ENCODE data around the gene TTC21B. TPM values are rescaled to one million over a fixed set of nuclear protein-coding genes. Genes with fewer than 3 reads are reported as not detected.
"Not testable (repeated sequence)": the region's sequence is repeated elsewhere in the genome, so short reads cannot be mapped to it uniquely, and the experiment has no call there.

TTC21B gene
- 24.1 and 32.2 TPM in 2 replicates for total RNA-seq

DNA sequence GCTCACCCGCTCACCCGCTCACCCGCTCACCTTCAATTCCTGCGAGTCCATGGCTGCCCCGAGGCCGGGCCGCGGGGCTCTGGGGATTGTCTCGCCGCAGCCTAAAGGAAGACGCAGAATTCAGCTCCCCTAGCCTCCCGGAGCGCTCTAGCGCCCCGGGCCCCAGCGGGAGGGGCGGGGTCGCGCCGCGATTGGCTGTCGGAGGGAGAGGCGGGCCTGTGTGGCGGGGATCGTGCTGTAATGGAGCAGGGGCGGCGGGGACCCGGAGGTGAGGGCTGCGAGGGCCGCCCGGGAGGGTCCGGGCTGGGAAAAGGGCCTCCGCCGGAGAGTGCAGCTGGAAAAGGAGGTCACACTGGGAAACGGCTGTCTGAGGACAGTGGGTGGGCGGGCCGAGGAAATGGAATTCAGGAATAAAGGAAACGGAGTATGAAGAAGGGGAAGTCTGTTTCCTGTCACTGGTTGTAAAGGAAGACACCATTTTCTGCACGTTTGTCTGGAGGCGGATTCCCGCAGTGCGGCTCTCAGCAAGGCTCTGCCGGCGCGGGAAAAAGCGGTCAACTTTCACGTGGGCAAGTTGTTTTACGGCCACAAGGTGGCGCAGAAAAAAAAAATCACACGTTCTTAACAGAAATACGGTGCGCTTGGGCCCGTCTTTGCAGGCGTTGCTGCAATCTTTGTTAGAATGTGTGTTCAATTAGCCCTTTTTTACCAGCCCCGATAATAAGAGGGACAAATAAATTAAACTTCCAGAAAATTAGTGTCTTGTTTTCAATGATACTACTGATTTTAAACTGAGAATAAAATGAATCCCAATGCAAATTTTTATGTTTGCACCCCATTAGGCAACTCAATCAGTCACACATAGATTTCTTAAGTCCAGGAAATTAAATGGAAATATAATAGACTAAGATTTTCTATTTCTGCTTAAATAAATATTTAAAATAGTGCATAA, at the start of gene TTC21B:
TSS of gene TTC21B (minus strand) at position 122 of the 952 bp plus-strand sequence. CDS start at position 51, 71 bp downstream.
- peak; percentile 86 for DNase-seq (ENCODE audit: low read depth)

- no peak for DNase-seq (ENCODE audit: low read depth)
Measured at GRCh38 chr2:166000401-166000800, 46.8 kb upstream of the TTC21B start.

- DNase-seq (ENCODE audit: low read depth), result no peak
Measured at GRCh38 chr2:165990846-165991245, 37.3 kb upstream of the TTC21B start.

GRCh38 chr2:165989851-165990250, 36.3 kb upstream of the TTC21B start:
- DNase-seq (ENCODE audit: low read depth), result no peak

DNA sequence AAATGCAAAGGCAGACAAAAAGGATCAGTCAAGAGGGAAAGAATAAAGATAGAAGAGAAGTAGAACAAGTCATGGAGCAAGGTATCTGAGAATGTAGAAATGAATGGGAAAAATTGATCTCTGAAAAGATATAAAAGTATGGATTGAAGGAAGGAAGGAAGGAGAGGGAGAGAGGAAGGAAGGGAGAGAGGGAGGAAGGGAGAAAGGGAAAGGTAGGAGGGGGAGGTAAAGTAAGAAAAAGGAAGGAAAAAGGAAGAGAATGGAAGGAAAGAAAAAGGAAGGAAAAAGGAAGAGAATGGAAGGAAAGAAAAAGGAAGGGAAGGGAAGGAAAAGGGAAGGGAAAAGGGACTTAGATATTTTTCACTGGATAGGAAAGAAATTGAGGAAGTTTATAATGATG, 31.5 kb upstream of the TTC21B start:
- DNase-seq (ENCODE audit: low read depth), result no peak

- DNase-seq (ENCODE audit: low read depth), result not testable (repeated sequence)
Measured at GRCh38 chr2:165972161-165972560, 18.6 kb upstream of the TTC21B start.

- DNase-seq (ENCODE audit: low read depth), result no peak
Measured at GRCh38 chr2:165970663-165971062, 17.1 kb upstream of the TTC21B start.

DNA sequence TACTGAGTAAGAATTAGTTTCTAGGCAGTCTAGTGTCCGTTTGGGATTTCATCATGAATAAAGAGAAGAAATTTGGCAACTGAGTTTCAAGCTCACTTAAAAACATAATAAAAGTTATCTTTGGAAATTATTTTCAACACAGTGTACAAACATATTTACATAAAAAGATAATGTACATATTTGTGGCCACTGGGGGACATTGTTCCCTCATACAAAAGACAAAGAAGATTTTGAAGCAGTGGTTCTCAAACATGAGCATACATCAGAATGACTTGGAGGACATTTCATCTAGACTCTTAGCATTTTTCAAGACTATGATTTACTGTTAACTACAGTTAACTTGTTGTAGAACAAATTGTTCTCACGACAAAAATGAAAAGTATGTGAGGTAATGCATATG, 15.7 kb upstream of the TTC21B start:
- no peak for DNase-seq (ENCODE audit: low read depth)

DNA sequence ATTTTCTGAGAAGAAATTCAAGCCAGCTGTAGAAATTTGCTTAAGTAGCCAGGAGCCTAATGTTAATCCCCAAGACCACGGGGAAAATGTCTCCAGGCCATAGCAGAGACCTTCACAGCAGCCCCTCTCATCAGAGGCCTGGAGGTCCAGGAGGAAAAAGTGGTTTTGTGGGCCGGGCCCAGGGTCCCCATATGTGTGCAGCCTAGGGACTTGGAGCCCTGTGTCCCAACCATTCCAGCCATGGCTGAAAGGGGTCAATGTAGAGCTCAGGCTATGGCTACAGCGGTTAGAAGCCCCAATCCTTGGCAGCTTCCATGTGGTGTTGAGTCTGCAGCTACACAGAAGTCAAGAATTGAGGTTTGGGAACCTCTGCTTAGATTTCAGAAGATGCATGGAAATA, 14.2 kb upstream of the TTC21B start:
- DNase-seq (ENCODE audit: low read depth), result no peak

GRCh38 chr2:165961818-165962217, 8.2 kb upstream of the TTC21B start:
- no peak for DNase-seq (ENCODE audit: low read depth)

GRCh38 chr2:165959371-165959770, 5.8 kb upstream of the TTC21B start:
- DNase-seq (ENCODE audit: low read depth), result no peak

GRCh38 chr2:165958313-165958960, 4.9 kb upstream of the TTC21B start:
- DNase-seq (ENCODE audit: low read depth), result peak; percentile 84

GRCh38 chr2:165957030-165957675, 3.6 kb upstream of the TTC21B start:
- no peak for DNase-seq (ENCODE audit: low read depth)

GRCh38 chr2:165953306-165953654, 296 bp downstream of the TTC21B start:
- peak; percentile 37 for DNase-seq (ENCODE audit: low read depth)

GRCh38 chr2:165952741-165953211, 800 bp downstream of the TTC21B start:
- DNase-seq (ENCODE audit: low read depth), result peak; percentile 67

DNA sequence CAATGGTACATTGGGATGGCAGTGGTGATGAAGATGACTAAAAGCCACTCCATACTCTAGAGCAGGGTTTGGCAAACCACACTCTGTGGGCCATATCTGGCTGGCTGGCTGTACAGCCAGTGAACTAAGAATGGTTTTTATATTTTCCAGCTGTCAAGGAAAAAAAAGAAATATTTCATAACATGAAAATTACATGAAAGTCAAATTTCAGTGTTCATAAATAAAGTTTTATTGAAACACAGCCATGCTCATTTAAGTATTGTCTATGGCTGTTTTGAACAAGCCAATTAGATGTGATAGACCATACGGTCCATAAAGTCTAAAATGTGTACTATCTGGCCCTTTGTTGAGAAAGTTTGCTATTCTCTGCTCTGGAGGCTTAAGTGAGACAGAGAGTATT, 1.5 kb downstream of the TTC21B start:
- no peak for DNase-seq (ENCODE audit: low read depth)

DNA sequence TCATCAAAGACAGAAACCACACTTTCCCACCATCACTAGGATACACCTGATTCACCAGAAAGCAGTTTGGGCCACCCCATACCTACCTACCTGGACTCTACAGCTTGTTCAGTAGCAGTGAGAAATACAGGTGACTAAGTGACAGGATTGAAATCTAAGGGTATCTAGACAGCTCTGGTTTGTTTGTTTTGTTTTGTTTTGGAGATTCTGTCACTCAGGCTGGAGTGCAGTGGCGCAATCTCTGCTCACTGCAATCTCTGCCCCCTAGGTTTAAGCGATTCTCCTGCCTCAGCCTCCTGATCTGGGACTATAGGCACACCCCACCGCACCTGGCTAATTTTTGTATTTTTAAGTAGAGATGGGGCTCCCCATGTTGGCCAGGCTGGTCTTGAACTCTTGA, 3.1 kb downstream of the TTC21B start:
- no peak for DNase-seq (ENCODE audit: low read depth)

DNA sequence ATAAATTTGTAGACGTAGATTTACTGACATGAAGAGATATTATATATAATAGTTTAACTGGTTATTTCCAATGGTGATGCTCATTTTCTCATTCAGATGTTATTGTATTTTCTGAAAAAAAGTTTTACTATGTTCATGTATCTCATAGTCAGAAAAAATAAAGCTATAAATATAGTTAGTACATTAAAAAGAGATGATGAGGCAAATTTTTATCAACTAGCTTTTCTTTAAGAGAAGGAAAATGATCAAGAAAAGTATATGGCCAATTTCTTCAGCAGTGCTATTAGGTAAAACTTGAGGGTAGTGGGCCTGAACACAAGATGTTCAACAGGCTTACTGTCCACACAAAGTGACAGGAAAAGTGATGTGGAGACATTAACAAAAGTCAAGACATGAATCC, 11.7 kb downstream of the TTC21B start:
- no peak for DNase-seq (ENCODE audit: low read depth)

GRCh38 chr2:165938237-165938636, 15.3 kb downstream of the TTC21B start:
- DNase-seq (ENCODE audit: low read depth), result no peak

DNA sequence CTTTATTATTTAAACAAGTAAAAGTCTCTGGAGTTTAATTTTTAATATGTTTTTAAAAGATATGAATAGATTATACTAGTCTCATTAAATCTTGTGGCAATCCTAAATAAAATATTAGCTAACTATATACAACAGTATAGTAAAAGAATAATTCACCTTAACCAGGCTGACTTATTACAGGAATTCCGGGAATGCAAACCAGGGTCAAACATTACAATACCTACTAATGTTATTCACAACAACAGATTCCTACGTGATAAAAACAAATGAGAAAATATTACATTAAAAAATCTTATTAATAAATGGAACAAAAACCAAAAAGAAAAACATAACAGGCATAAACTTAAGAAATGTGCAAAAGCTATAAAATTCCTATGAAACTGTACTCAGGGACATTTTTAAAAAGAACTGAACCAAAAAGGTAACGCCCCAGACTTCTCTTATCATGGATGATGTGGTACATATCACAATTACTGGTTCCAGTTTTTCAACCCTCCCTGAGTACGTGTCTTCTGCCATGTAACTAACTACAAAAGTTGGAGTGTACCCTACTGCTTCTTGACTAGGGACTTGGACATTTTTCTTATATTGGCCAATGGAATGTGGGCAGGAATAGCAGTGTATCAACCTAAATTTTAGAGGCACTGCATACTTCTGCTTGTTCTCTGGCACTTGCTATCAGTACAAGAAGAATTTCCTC, 20.2 kb downstream of the TTC21B start:
- DNase-seq (ENCODE audit: low read depth), result peak; percentile 53

DNA sequence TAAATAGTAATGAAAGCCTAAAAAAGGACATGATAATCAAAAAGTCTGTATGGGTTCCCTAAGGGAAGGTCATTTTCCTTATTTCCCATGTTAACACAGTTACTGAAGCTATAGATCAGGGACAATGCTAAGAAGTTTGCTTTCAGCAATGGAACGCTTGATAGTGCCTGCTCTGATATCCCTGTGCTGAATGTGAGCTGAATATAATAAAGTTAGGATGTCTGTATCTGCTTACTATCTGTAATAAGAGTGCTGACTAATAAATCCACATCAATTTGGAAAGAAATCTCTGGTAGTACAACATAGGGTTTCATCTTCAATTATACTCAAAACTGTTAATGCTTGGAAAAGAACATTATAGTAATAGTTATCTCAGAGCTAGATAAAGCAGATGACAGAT, 25.8 kb downstream of the TTC21B start:
- no peak for DNase-seq (ENCODE audit: low read depth)

- DNase-seq (ENCODE audit: low read depth), result peak; percentile 13
Measured at GRCh38 chr2:165927353-165927752, 26.2 kb downstream of the TTC21B start.
